ENCODE measurements around the gene TMEM147.
"Not testable (repeated sequence)": the region's sequence is repeated elsewhere in the genome, so short reads cannot be mapped to it uniquely, and the experiment has no call there.

Gene TMEM147

GRCh38 chr19:35562776-35563175 lies 17.4 kb downstream of the TMEM147 start:
- DNase-seq (ENCODE audit: low read depth, low spot score) = no peak

GRCh38 chr19:35563207-35563829 lies 17.9 kb downstream of the TMEM147 start, which contains the start of gene ATP4A:
Gene ATP4A, minus strand, starts transcription at chr19:35563658. Its CDS starts 29 bp downstream, at chr19:35563629.
- DNase-seq (ENCODE audit: low read depth, low spot score) = no peak

GRCh38 chr19:35565016-35565856 lies 19.8 kb downstream of the TMEM147 start:
- no peak for DNase-seq (ENCODE audit: low read depth, low spot score)

GRCh38 chr19:35566738-35567137 lies 21.3 kb downstream of the TMEM147 start:
- DNase-seq (ENCODE audit: low read depth, low spot score) = no peak

- DNase-seq (ENCODE audit: low read depth, low spot score) = no peak
Observed at GRCh38 chr19:35569281-35569781, 23.9 kb downstream of the TMEM147 start.

GRCh38 chr19:35571406-35571965 lies 26.1 kb downstream of the TMEM147 start:
- no peak for DNase-seq (ENCODE audit: low read depth, low spot score)

GRCh38 chr19:35577918-35578317 lies 32.5 kb downstream of the TMEM147 start:
- no peak for DNase-seq (ENCODE audit: low read depth, low spot score)

GRCh38 chr19:35578707-35579106 lies 33.3 kb downstream of the TMEM147 start:
- DNase-seq (ENCODE audit: low read depth, low spot score) = no peak

GRCh38 chr19:35582760-35583159 lies 37.3 kb downstream of the TMEM147 start:
- DNase-seq (ENCODE audit: low read depth, low spot score) = no peak

GRCh38 chr19:35585848-35586247 lies 40.4 kb downstream of the TMEM147 start, which contains the start of gene PMIS2:
Gene PMIS2, plus strand, starts transcription at chr19:35586173. Its CDS starts 87 bp downstream, at chr19:35586260.
- DNase-seq (ENCODE audit: low read depth, low spot score) = no peak

GRCh38 chr19:35587321-35587720 lies 41.9 kb downstream of the TMEM147 start:
- no peak for DNase-seq (ENCODE audit: low read depth, low spot score)

GRCh38 chr19:35590875-35591274 lies 45.4 kb downstream of the TMEM147 start:
- DNase-seq (ENCODE audit: low read depth, low spot score) = no peak

GRCh38 chr19:35592226-35592625 lies 46.8 kb downstream of the TMEM147 start:
- no peak for DNase-seq (ENCODE audit: low read depth, low spot score)

- DNase-seq (ENCODE audit: low read depth, low spot score) = not testable (repeated sequence)
Observed at GRCh38 chr19:35595026-35595425, 49.6 kb downstream of the TMEM147 start.

GRCh38 chr19:35595928-35596327 lies 50.5 kb downstream of the TMEM147 start:
- DNase-seq (ENCODE audit: low read depth, low spot score) = no peak

- DNase-seq (ENCODE audit: low read depth, low spot score) = no peak
Observed at GRCh38 chr19:35596366-35596999, 51.1 kb downstream of the TMEM147 start.
